ENCODE results near the gene GLG1.
A peak's percentile ranks its signal among the peaks of the same experiment; 100 is the strongest.

GLG1 gene

GRCh38 chr16:74622005-74622404, 15.1 kb upstream of the GLG1 start:
- no peak overlapping the region for H3K27ac Mint-ChIP-seq
- H3K4me3 Mint-ChIP-seq: no peak overlapping the region
- no peaks in the 10 kb centered on the region for H3K9me3 Mint-ChIP-seq
- H3K4me1 Mint-ChIP-seq: peaks cover 11% of the 10 kb centered on the region
- no peaks in the 10 kb centered on the region for H3K27me3 Mint-ChIP-seq (ENCODE audit: low read depth)
- no peak for TF ChIP-seq CTCF (IDR thresholded peaks at IDR 0.05; ENCODE audit: unreplicated experiment in 3 of 3)
- H3K36me3 Mint-ChIP-seq (ENCODE audit: low read depth): peaks cover 58% of the 10 kb centered on the region

GRCh38 chr16:74617206-74617788, 10.4 kb upstream of the GLG1 start:
- TF ChIP-seq CTCF (IDR thresholded peaks at IDR 0.05; ENCODE audit: unreplicated experiment in 3 of 3): no peak
- H3K36me3 Mint-ChIP-seq (ENCODE audit: low read depth): peaks cover 23% of the 10 kb centered on the region
- H3K4me1 Mint-ChIP-seq: peaks cover 4% of the 10 kb centered on the region
- H3K9me3 Mint-ChIP-seq: no peaks in the 10 kb centered on the region
- no peaks in the 10 kb centered on the region for H3K27me3 Mint-ChIP-seq (ENCODE audit: low read depth)
- H3K4me3 Mint-ChIP-seq: no peak overlapping the region
- H3K27ac Mint-ChIP-seq: peak overlapping the region in 2 of 3 experiments; percentile 22 to 67

- Mint-ChIP-seq H3K27me3 (ENCODE audit: low read depth) (no peaks in the 10 kb centered on the region), H3K4me1 (peaks cover 11% of the 10 kb centered on the region), H3K4me3 (peak overlapping the region in 1 of 3 experiments; percentile 29), H3K9me3 (no peaks in the 10 kb centered on the region), H3K36me3 (ENCODE audit: low read depth) (peaks cover 4% of the 10 kb centered on the region), H3K27ac (peak overlapping the region in 1 of 3 experiments; percentile 38)
- no peak for TF ChIP-seq CTCF (IDR thresholded peaks at IDR 0.05; ENCODE audit: unreplicated experiment in 3 of 3)
These were observed 4.8 kb upstream of the GLG1 start for GRCh38 chr16:74611721-74612120.

GRCh38 chr16:74608944-74609343, 2.0 kb upstream of the GLG1 start:
- TF ChIP-seq CTCF (IDR thresholded peaks at IDR 0.05; ENCODE audit: unreplicated experiment in 3 of 3): no peak
- no peaks in the 10 kb centered on the region for H3K9me3 Mint-ChIP-seq
- no peak overlapping the region for H3K27ac Mint-ChIP-seq
- peaks cover 31% of the 10 kb centered on the region for H3K4me1 Mint-ChIP-seq
- peak overlapping the region; percentile 25 to 34 (median 29) for H3K4me3 Mint-ChIP-seq
- H3K36me3 Mint-ChIP-seq (ENCODE audit: low read depth): no peaks in the 10 kb centered on the region
- H3K27me3 Mint-ChIP-seq (ENCODE audit: low read depth): no peaks in the 10 kb centered on the region

- H3K27ac Mint-ChIP-seq: peak overlapping the region; percentile 94 to 97 (median 94)
- H3K9me3 Mint-ChIP-seq: no peaks in the 10 kb centered on the region
- H3K36me3 Mint-ChIP-seq (ENCODE audit: low read depth): no peaks in the 10 kb centered on the region
- peaks cover 37% of the 10 kb centered on the region for H3K4me1 Mint-ChIP-seq
- peak overlapping the region; percentile 25 to 96 (median 94) for H3K4me3 Mint-ChIP-seq
- no peak for TF ChIP-seq CTCF (IDR thresholded peaks at IDR 0.05; ENCODE audit: unreplicated experiment in 3 of 3)
- no peaks in the 10 kb centered on the region for H3K27me3 Mint-ChIP-seq (ENCODE audit: low read depth)
These were observed 1.5 kb upstream of the GLG1 start for GRCh38 chr16:74608381-74608780.

- Mint-ChIP-seq H3K9me3 (no peaks in the 10 kb centered on the region), H3K27me3 (ENCODE audit: low read depth) (no peaks in the 10 kb centered on the region), H3K4me1 (peaks cover 38% of the 10 kb centered on the region), H3K36me3 (ENCODE audit: low read depth) (no peaks in the 10 kb centered on the region), H3K4me3 (peak overlapping the region; percentile 89 to 96 (median 94)), H3K27ac (peak overlapping the region; percentile 94 to 97 (median 94))
- TF ChIP-seq CTCF (IDR thresholded peaks at IDR 0.05; ENCODE audit: unreplicated experiment in 3 of 3): no peak
These were observed 1.0 kb upstream of the GLG1 start for GRCh38 chr16:74607962-74608356.
